Measurements from ENCODE around the gene GRM4. TPM values are rescaled to one million over a fixed set of nuclear protein-coding genes. Genes with fewer than 3 reads are reported as not detected.
A peak's percentile ranks its signal among the peaks of the same experiment; 100 is the strongest.

The GRM4 gene
- total RNA-seq, 1 experiment from 2014 or later = not detected

DNA sequence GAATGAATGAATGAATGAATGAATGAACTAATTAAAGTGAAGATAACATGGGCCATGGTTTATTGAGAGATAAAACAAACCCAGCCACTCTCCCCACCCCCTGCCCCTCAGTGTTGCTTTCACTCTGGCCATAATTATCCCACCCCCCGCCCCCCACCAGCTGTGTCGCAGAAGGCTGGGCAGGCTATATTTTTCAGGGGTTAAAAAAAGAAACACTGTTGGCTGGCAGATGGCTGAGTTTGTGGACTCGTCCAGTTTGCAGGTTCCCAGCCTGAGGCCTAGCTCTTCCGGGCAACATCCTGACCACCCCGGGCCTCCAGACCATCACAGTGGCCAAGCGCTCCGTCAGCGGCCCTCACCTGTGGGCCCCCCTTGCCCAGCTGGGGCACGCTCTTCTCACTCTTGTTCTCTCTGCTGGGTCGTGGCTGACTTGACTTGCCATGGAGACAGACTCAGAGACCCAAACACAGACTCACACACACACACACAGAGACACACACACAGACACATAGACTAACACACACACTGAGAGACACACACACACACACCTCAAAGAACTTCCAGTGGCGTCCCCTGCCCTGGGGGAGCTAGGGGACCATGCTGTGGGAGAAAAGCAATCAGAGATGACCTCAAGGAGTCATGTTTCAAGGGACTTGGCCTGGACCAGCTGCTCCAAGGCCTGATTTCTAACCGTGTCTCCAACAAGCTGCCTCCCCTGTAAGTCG is 2.2 kb upstream of the GRM4 start:
- no peak for DNase-seq
- Histone ChIP-seq H3K36me3 (no peaks in the 10 kb centered on the region), H3K4me3 (no peak overlapping the region), H3K27me3 (peaks cover 13% of the 10 kb centered on the region), H3K9me3 (no peaks in the 10 kb centered on the region)

DNA sequence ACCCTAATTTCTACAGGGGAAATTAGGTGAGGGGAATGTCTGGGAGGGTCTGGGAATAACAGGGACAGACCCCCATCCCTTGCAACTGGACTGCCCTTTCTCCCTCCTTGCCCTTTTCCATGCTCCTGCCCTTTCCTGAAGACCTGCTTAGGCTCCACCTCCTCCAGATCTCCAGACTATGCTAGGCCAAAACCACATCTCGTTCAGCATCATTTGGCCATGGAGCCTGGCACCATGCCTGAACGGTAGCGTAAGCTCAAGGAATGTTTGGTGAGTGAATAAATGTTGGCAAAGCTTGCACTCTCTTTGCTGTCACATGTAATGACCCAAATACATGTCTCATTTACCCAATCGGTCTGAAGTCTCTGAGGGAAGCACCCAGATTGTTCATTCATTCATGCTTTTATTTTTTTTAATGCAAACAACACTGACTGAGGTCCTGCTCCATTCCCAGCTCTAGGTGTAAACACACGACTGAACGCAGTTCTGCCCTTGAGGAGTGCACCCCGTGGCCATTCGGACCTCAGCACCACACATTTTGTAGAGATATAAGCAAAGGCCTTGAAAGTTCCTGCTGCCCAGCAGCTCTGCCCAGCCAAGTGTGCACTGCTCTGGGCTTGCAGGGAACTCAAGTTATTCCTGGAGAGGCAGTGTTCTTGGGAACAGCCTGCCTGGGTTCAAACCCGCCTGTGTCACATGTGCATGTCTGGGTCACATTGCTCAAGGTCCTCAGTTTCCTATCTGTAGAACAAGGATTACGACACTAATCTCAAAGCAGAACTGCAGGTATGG is 1.1 kb upstream of the GRM4 start:
- Histone ChIP-seq H3K4me3 (no peak overlapping the region), H3K27me3 (peaks cover 13% of the 10 kb centered on the region)
- DNase-seq = peak; percentile 56

GRCh38 chr6:34145161-34146020 is 496 bp downstream of the GRM4 start:
- Histone ChIP-seq H3K9me3 (no peaks in the 10 kb centered on the region), H3K36me3 (no peaks in the 10 kb centered on the region), H3K4me3 (peak overlapping the region; percentile 26; the same call in 1 of the 2 replicates), H3K27me3 (peaks cover 13% of the 10 kb centered on the region)
- DNase-seq = peak; percentile 56

More for the DNA sequence above, 1.1 kb upstream of the GRM4 start:
- H3K36me3 ChIP-seq = no peaks in the 10 kb centered on the region
- H3K9me3 ChIP-seq = no peaks in the 10 kb centered on the region

DNA sequence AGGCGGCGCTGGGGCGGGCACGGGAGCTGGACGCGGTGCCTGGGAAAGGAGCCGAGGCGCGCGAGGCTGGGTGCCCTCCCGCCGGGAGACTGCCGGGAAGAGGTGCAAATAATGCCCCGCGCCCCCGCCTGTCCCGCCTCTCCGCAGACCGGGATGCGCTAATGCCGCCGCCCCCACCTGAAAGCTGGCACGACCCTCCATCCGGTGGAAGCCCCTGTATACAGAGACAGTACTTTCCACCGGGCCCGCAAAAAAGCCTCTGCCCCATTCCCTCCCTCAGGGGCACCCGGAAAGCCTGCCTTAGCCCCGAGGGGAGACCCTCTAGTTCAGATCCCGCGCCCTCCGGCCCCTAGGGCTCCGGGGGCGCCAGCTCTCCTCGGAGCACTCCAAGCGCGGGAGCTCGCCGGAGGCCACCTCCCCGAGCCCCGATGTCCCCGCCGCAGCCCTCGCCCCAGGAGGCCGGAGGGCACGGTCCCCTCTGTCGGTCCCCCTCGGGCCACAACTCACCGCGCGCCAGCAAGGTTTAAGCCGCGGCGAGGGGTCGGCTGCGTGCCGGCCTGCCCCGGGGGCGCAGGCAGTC is 1.2 kb downstream of the GRM4 start:
- peak; percentile 11 for DNase-seq
- Histone ChIP-seq H3K4me3 (peak overlapping the region; percentile 10; the same call in 1 of the 2 replicates), H3K27me3 (peaks cover 13% of the 10 kb centered on the region)

GRCh38 chr6:34143884-34144580 is 1.9 kb downstream of the GRM4 start:
- no peaks in the 10 kb centered on the region for H3K36me3 ChIP-seq
- peak; percentile 17 for DNase-seq
- H3K9me3 ChIP-seq = no peaks in the 10 kb centered on the region
- no peak overlapping the region for H3K4me3 ChIP-seq
- peaks cover 13% of the 10 kb centered on the region for H3K27me3 ChIP-seq

More for the DNA sequence above, 1.2 kb downstream of the GRM4 start:
- no peaks in the 10 kb centered on the region for H3K36me3 ChIP-seq
- H3K9me3 ChIP-seq = no peaks in the 10 kb centered on the region

DNA sequence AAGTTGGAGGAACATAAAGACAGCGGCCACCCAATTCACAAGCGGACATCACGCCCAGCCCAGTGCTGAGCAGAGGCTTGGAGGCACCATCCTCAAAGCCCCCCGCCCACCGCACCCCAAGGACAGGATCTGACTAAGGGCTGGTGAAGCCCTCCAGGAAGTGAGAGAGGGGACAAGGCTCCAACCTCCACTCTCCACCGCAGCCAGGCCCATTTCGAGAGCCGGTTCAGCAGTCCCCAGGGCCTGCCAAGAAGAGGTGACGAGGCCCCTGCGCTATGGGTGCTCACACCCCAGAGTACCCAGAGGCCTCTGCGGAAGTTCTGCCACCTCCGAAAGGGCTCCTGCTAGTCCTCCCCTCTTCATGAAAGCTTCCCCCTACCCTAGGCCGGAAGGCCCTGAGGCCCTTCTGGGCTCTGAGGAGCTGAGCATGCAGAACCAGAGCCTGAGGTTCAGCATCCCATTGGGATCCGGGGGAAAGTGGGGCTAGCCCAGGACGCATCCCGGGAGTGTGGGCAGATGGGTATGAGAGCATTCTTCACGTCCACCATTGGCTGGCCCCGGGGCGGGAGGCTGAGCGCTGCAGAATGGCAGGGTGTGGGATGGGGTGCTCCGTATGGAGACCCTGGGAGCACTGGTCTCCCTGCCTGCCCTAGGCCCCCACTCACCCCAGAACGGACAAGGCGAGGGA is 2.5 kb downstream of the GRM4 start:
- Histone ChIP-seq H3K36me3 (no peaks in the 10 kb centered on the region), H3K27me3 (peaks cover 13% of the 10 kb centered on the region), H3K4me3 (no peak overlapping the region), H3K9me3 (no peaks in the 10 kb centered on the region)
- no peak for DNase-seq

DNA sequence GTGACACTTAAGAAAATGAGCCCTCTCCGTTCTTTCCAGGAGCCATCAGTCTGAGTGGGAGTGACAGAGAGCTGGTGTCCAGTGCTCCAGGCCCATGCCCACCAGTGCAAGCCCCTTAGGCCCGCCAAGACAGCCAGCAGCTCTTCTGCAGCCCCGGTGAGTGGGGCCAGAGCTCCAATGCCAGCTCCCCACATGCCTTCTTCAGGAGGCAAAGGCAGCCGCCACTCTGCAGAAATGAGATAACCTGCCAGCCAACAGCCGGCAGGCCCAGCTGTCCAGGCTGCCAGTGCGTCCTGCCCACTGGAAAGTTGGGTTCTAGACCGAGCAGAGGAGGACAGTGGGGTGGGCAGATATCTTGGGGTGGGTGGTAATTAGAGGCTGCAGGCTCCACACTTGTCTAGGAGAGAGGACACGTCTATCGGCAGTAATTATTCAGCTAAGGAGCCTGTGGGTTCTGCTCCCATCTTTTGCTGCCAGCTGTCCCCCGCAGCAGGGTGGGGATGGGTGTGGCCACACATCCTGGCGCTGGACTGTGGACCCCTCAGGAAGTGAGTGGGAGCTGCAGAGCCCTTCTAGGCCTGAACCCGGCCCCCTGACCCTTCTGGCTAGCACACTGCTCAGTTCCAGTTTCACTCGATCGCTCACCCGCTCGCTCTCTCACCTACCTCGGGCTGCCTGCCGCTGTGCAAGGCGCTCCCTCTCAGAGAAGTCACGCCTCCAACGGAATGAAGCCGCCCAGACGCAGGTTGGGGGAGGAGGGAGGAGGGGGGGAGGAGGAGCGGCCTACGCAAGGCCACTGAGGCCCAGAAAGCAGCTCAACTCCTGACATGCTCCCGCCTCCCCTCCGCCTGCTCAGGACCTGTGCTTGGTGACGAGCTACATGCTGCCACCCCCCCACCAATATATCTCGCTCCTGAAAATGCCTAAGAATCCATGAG is 3.6 kb downstream of the GRM4 start:
- no peak for DNase-seq
- H3K4me3 ChIP-seq = no peak overlapping the region
- no peaks in the 10 kb centered on the region for H3K9me3 ChIP-seq
- H3K27me3 ChIP-seq = peaks cover 13% of the 10 kb centered on the region
- no peaks in the 10 kb centered on the region for H3K36me3 ChIP-seq

DNA sequence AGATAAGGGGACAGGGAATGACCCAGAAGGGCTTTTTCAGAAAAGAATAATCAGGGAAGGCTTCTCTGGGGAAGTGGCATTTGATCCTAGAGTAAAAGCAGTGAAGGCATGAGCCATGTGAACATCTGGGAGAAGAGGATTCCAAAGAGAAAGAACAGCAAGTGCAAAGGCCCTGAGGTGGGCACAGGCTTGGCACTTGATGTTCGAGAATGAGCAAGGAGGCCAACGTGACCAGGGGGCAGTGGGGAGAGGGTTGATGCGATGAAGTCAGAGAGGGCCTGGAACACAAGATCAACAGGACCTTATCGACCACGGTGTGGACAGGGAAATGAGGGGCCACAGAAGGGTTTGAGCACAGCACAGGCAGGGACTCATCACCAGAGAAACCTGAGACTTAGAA is 5.8 kb downstream of the GRM4 start:
- peaks cover 13% of the 10 kb centered on the region for H3K27me3 ChIP-seq
- H3K4me3 ChIP-seq = no peak overlapping the region
- no peaks in the 10 kb centered on the region for H3K9me3 ChIP-seq
- H3K36me3 ChIP-seq = no peaks in the 10 kb centered on the region
- DNase-seq = no peak

GRCh38 chr6:34138914-34139510 is 6.9 kb downstream of the GRM4 start:
- H3K9me3 ChIP-seq = no peaks in the 10 kb centered on the region
- H3K4me3 ChIP-seq = no peak overlapping the region
- DNase-seq = no peak
- no peaks in the 10 kb centered on the region for H3K36me3 ChIP-seq
- peaks cover 5% of the 10 kb centered on the region for H3K27me3 ChIP-seq

GRCh38 chr6:34138191-34138590 is 7.7 kb downstream of the GRM4 start:
- Histone ChIP-seq H3K9me3 (no peaks in the 10 kb centered on the region), H3K27me3 (no peaks in the 10 kb centered on the region), H3K4me3 (no peak overlapping the region), H3K36me3 (no peaks in the 10 kb centered on the region)
- DNase-seq = no peak

GRCh38 chr6:34135541-34135940 is 10.3 kb downstream of the GRM4 start:
- no peak for DNase-seq
- no peaks in the 10 kb centered on the region for H3K36me3 ChIP-seq
- no peak overlapping the region for H3K4me3 ChIP-seq
- no peaks in the 10 kb centered on the region for H3K9me3 ChIP-seq
- no peaks in the 10 kb centered on the region for H3K27me3 ChIP-seq

DNA sequence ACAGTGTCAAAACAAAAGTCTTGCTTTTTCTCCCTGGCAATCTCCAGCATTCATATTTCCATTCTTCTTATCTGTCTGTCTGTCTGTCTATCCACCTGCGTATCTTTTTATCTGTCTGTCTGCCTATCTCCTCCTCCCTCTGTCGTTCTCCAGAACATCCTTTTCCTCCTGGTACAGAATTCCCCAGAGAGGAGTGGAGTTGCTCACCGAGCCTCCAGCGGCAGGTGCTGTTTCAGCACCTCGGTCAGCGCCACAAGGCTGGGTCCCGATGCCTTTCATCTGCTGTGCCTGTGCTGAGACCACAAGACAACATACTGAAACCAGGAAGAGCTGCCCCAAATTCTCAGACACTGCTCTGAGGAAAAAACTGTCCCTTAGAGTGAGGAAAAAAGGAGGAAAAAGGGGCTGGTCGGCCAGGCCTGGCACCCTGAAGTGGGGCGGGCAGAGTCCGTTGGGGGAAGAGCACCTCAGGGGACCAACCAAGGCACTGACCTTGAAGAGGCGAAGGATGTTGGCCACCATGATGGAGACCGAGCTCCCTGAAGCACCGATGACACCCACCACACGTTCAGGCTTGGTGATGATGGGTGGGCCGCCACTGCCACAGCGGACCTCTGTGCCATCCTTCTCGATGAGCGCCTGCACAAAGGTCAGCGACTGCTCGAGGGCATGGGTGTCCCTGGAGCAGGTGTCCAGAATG is 13.3 kb downstream of the GRM4 start:
- Histone ChIP-seq H3K9me3 (no peaks in the 10 kb centered on the region), H3K36me3 (no peaks in the 10 kb centered on the region), H3K27me3 (no peaks in the 10 kb centered on the region), H3K4me3 (no peak overlapping the region)
- peak; percentile 15 for DNase-seq

GRCh38 chr6:34131326-34132290 is 14.3 kb downstream of the GRM4 start:
- no peaks in the 10 kb centered on the region for H3K9me3 ChIP-seq
- no peaks in the 10 kb centered on the region for H3K36me3 ChIP-seq
- H3K4me3 ChIP-seq = no peak overlapping the region
- no peaks in the 10 kb centered on the region for H3K27me3 ChIP-seq
- DNase-seq = no peak

All from MG63 (cell line).